ENCODE data around the gene SLN.

The SLN gene

GRCh38 chr11:107719557-107720302, 7.9 kb upstream of the SLN start:
- no peak for DNase-seq (ENCODE audit: low read depth)

GRCh38 chr11:107719073-107719472, 7.2 kb upstream of the SLN start:
- no peak for DNase-seq (ENCODE audit: low read depth)

DNA sequence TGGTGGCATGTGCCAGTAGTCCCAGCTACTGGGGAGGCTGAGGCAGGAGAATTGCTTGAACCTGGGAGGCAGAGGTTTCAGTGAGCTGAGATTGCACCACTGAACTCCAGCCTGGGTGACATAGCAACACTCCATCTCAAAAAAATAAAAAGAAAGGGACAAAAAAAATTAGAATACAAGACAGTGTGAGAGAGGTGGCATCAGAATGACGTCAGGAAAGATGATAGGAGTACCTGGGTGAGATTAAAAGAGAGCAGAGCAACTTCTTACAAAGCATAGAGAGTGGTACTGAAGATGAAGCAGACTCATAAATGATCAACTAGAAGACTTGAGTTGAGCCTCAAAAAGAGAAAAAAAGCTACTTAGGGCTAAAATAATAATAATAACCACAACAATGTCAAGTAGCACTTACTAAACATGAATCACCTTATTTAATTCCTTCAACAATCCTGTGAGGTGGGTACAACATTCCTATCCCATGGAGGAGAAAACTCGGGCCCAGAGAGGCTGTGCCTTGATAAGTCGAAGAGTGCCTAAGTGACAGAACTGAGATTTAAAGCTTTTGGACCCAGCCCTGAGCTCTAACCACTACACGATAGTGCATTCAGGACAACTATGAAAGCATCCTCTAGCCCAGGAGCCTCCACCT, 5.2 kb upstream of the SLN start:
- no peak for DNase-seq (ENCODE audit: low read depth)

- no peak for DNase-seq (ENCODE audit: low read depth)
Observed at GRCh38 chr11:107713009-107713408, 1.2 kb upstream of the SLN start.

- no peak for DNase-seq (ENCODE audit: low read depth)
Observed at GRCh38 chr11:107710301-107710700, 1.6 kb downstream of the SLN start.

DNA sequence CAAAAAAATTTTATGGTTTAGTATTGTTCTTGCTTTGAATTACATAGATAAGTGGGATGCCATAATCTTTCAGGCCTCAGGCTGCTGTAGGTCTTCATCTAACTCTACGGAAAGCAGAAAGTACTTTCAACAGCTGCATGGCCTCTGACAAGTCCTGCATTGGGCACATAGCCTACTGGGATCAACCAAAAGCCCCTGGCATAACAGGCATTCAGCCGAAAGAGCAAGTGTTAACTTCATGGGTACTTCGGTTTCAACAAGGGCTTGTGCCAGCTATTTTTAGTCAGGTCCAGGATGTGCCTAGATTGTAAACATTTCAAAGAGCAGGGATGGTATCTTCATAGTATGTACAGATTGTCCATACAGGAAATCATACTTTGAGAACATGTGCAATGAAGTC, 3.1 kb downstream of the SLN start:
- no peak for DNase-seq (ENCODE audit: low read depth)

DNA sequence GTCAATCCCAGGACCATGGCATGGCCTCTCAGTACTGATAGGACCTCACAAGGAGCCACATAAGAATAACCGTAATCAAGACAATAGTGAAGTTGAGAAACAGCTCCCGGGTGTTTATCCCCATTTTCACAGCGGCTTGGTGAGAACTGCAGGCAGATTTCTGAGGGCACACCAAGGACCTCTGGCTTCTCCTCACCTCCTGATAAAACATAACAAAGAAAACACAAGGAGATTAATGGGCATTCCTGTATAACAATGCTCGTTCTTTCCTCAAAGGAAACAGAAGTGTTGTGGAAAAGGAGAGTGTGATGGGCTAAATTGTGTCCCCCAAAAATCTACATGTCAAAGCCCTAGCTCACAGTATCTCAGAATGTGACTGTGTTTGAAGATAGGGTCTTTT, 4.0 kb downstream of the SLN start:
- no peak for DNase-seq (ENCODE audit: low read depth)

DNA sequence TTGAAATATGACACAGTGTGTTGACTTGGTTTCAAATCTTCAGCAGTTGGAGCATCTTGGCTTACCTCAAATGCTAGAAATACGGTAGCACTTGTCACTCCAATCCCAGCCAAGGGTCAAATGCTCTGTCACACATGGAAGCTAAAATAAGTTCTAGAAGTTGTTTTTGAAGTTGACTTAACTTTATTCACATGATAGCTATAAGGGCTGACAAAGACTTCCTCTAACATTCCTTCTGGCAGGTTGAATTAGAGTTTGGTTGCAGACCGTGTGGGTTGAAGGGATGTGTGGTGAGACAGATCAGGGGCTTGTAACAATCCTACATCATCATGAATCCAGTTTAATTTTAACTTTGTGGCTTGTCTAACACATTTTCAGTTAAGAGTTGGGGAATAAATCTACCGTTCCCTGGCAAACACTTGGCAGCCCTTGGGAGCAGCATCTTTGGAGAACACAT, 4.6 kb downstream of the SLN start:
- no peak for DNase-seq (ENCODE audit: low read depth)

- no peak for DNase-seq (ENCODE audit: low read depth)
Observed at GRCh38 chr11:107706531-107706930, 5.3 kb downstream of the SLN start.

GRCh38 chr11:107705027-107705426, 6.8 kb downstream of the SLN start:
- no peak for DNase-seq (ENCODE audit: low read depth)

DNA sequence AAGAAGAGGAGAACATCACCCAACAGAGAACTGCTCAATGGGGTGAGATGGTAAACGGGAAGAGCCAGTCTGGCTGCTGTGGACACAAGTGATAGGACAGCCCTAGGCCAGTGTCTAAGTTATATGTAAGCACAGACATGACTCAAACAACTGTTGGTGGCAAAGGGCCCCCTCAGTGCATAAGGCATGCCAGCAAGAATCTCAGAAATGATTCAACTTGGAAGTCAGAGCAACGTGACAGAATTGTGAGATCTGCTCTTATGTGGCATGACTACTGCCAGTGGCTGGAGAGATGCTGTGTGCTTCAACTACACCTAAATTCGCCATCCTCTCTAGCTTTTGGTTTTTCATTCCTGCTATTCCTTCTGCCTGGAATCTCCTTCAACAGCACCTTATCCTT, 7.4 kb downstream of the SLN start:
- no peak for DNase-seq (ENCODE audit: low read depth)

GRCh38 chr11:107702723-107703122, 9.1 kb downstream of the SLN start:
- no peak for DNase-seq (ENCODE audit: low read depth)

- no peak for DNase-seq (ENCODE audit: low read depth)
Observed at GRCh38 chr11:107702109-107702660, 9.7 kb downstream of the SLN start.

GRCh38 chr11:107699371-107700285, 12.2 kb downstream of the SLN start:
- DNase-seq (ENCODE audit: low read depth), result no peak

DNA sequence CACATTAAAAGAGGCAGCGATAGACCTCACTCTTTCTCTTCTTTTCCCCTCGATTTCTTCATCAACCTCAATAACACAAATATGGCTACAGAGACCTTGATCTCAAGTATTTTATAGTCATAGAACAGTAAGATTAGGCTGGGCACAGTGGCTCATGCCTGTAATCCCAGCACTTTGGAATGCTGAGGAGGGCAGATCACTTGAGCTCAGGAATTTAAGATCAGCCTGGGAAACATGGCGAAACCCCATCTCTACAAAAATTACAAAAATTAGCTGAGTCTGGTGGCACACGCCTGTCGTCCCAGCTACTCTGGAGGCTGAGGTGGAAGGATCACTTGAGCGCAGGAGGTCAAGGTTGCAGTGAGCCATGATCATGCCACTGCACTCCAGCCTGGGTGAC, 14.6 kb downstream of the SLN start:
- no peak for DNase-seq (ENCODE audit: low read depth)

- DNase-seq (ENCODE audit: low read depth), result no peak
Observed at GRCh38 chr11:107696140-107696539, 15.7 kb downstream of the SLN start.

- no peak for DNase-seq (ENCODE audit: low read depth)
Observed at GRCh38 chr11:107695446-107695845, 16.4 kb downstream of the SLN start.

DNA sequence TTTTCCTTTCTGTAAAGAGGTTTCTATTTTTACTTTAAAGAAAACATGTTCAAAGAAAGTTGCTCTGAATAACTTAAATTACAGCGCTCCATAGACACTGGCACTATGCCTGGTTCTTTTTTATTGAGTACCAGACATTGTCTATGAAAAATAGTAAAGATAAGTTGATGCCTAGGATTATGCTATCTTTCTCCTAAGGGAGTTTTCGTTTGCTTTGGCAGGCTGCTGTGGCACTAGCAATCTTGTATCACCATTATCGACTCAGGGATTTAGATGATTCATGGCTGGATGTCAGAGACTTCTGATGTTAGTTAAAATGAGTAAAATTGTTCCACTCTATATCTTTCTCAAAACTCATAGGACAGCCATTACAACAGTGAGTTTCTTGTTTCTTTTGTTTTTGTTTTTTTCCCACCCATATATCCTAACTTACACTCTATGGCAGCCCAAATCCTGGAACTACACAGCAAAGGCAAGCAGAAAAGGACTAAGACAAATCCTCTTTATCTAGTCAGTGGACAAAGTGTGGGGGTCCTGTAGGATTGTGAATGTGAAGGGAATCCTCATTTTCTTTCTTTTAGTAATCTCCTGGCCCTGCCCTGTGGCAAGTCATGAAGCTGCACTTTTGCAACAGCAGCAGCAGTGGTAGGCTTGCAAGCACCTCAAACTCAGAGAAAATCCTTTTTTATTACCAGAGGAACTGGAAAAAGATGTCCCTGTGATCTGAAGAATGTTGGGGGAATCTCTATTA, 20.7 kb downstream of the SLN start:
- no peak for DNase-seq (ENCODE audit: low read depth)

- DNase-seq (ENCODE audit: low read depth), result peak; percentile 26
Observed at GRCh38 chr11:107689317-107690202, 22.3 kb downstream of the SLN start.

GRCh38 chr11:107688322-107688918, 23.4 kb downstream of the SLN start:
- DNase-seq (ENCODE audit: low read depth), result no peak

All from stimulated activated CD8-positive, alpha-beta memory T cell treated with anti-CD3 and anti-CD28 coated beads, Interleukin-4, amount 100 ng/mL, for 24 hours (primary cell).